ENCODE measurements around the gene DLGAP3.
"Not testable (repeated sequence)": the region's sequence is repeated elsewhere in the genome, so short reads cannot be mapped to it uniquely, and the experiment has no call there.

Gene DLGAP3

GRCh38 chr1:34829250-34829649 is 100.2 kb downstream of the DLGAP3 start:
- DNase-seq (ENCODE audit: low read depth): no peak

- DNase-seq (ENCODE audit: low read depth): no peak
Observed at GRCh38 chr1:34828611-34829010, 100.8 kb downstream of the DLGAP3 start.

- no peak for DNase-seq (ENCODE audit: low read depth)
Observed at GRCh38 chr1:34827341-34827941, 102.0 kb downstream of the DLGAP3 start.

- DNase-seq (ENCODE audit: low read depth): no peak
Observed at GRCh38 chr1:34825455-34826091, 103.9 kb downstream of the DLGAP3 start.

- no peak for DNase-seq (ENCODE audit: low read depth)
Observed at GRCh38 chr1:34824817-34825454, 104.5 kb downstream of the DLGAP3 start.

DNA sequence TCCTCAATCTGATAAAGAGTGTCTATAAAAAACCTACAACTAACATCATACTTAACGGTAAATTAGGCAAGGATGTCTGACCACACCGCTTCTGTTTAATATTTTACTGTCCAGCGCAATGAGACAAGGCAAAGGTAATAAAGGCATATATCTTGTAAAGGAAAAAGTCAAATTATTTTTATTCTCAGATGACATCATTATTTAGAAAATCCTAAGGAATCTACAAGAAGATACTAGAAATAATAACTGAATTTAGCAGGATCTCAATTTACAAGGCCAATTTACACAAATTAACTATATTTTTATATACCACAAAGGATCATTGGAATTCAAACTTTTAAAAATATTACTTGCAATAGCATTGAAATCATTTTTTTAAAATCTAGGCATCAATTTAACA is 107.2 kb downstream of the DLGAP3 start:
- DNase-seq (ENCODE audit: low read depth): no peak

DNA sequence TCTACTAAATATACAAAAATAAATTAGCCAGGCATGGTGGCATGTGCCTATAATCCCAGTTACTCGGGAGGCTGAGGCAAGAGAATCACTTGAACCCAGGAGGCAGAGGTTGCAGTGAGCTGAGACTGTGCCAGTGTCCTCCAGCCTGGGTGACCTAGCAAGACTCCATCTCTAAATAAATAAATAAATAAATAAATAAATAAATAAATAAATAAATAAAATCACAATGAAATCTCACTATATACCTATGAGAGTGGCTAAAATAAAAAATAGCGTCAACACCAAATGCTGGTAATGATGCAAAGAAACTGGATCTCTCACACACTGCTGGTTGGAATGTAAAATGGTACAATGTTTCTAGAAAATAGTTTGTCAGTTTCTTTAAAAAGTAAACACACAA is 110.6 kb downstream of the DLGAP3 start:
- not testable (repeated sequence) for DNase-seq (ENCODE audit: low read depth)

GRCh38 chr1:34816778-34817177 is 112.7 kb downstream of the DLGAP3 start:
- DNase-seq (ENCODE audit: low read depth): no peak

DNA sequence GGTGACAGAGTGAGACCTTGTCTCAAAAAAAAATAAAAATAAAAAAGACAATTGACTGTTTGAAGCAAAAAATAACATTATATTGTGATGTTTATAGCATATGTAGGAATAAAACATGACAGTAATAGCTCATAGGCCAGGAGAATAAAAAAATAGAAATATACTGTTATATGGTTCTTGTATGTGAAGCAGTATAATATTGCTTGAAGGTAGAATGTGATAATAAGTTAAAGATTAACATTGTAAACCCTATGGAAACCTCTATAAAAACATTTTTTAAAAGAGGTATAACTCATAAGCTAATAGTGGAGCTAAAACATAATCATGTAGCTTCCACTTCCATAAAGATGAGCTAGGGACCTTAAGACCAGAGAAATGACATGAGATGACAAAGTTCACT is 113.1 kb downstream of the DLGAP3 start:
- no peak for DNase-seq (ENCODE audit: low read depth)
